Measurements from ENCODE around the gene KAZN.

The KAZN gene

GRCh38 chr1:15113146-15113545 lies 514.7 kb downstream of the KAZN start:
- ATAC-seq, result no peak
- TF ChIP-seq TSHZ2 (CRISPR knock-in tag; IDR thresholded peaks at IDR 0.05), result no peak
- TF ChIP-seq ARNTL (CRISPR knock-in tag; IDR thresholded peaks at IDR 0.05; ENCODE audit: borderline replicate concordance, low read depth), result no peak
- no peak for TF ChIP-seq ZFP30 (CRISPR knock-in tag; IDR thresholded peaks at IDR 0.05)
- no peak for TF ChIP-seq BACH2 (CRISPR knock-in tag; IDR thresholded peaks at IDR 0.05; ENCODE audit: borderline replicate concordance)
- no peak for TF ChIP-seq POU6F1 (CRISPR knock-in tag; IDR thresholded peaks at IDR 0.05; ENCODE audit: borderline replicate concordance, low read depth)
- TF ChIP-seq ZNF565 (CRISPR knock-in tag; conservative IDR thresholded peaks at IDR 0.05; ENCODE audit: low read depth), result no peak
- no peak for TF ChIP-seq PATZ1 (CRISPR knock-in tag; IDR thresholded peaks at IDR 0.05; ENCODE audit: borderline replicate concordance)
- TF ChIP-seq OSR1 (CRISPR knock-in tag; IDR thresholded peaks at IDR 0.05), result no peak
- TF ChIP-seq ZNF8 (CRISPR knock-in tag; IDR thresholded peaks at IDR 0.05), result no peak
- no peak for TF ChIP-seq ESRRG (CRISPR knock-in tag; IDR thresholded peaks at IDR 0.05)
- no peak for TF ChIP-seq PPARA (CRISPR knock-in tag; IDR thresholded peaks at IDR 0.05; ENCODE audit: borderline replicate concordance)
- no peak for TF ChIP-seq ZNF70 (CRISPR knock-in tag; IDR thresholded peaks at IDR 0.05)
- TF ChIP-seq ISL1 (CRISPR knock-in tag; IDR thresholded peaks at IDR 0.05), result no peak
- no peak for TF ChIP-seq ZC3H10 (CRISPR knock-in tag; IDR thresholded peaks at IDR 0.05)
- no peak for TF ChIP-seq GLIS3 (CRISPR knock-in tag; IDR thresholded peaks at IDR 0.05)
- TF ChIP-seq SNAI2 (CRISPR knock-in tag; IDR thresholded peaks at IDR 0.05), result no peak
- TF ChIP-seq ZFP3 (CRISPR knock-in tag; IDR thresholded peaks at IDR 0.05), result no peak
- TF ChIP-seq CSDC2 (CRISPR knock-in tag; IDR thresholded peaks at IDR 0.05), result no peak

- no peak for ATAC-seq
- TF ChIP-seq CSDC2 (CRISPR knock-in tag; IDR thresholded peaks at IDR 0.05) (no peak), RARB (CRISPR knock-in tag; IDR thresholded peaks at IDR 0.05) (no peak), ZNF8 (CRISPR knock-in tag; IDR thresholded peaks at IDR 0.05) (no peak), ISL1 (CRISPR knock-in tag; IDR thresholded peaks at IDR 0.05) (no peak), SNAI2 (CRISPR knock-in tag; IDR thresholded peaks at IDR 0.05) (no peak), ZFP30 (CRISPR knock-in tag; IDR thresholded peaks at IDR 0.05) (no peak), OSR1 (CRISPR knock-in tag; IDR thresholded peaks at IDR 0.05) (no peak), TOX (CRISPR knock-in tag; IDR thresholded peaks at IDR 0.05; ENCODE audit: borderline replicate concordance) (no peak), ZFP3 (CRISPR knock-in tag; IDR thresholded peaks at IDR 0.05) (no peak), ESRRG (CRISPR knock-in tag; IDR thresholded peaks at IDR 0.05) (no peak), CSRNP3 (CRISPR knock-in tag; IDR thresholded peaks at IDR 0.05) (no peak), ZNF565 (CRISPR knock-in tag; conservative IDR thresholded peaks at IDR 0.05; ENCODE audit: low read depth) (no peak), POU6F1 (CRISPR knock-in tag; IDR thresholded peaks at IDR 0.05; ENCODE audit: borderline replicate concordance, low read depth) (no peak), ZC3H10 (CRISPR knock-in tag; IDR thresholded peaks at IDR 0.05) (no peak), PATZ1 (CRISPR knock-in tag; IDR thresholded peaks at IDR 0.05; ENCODE audit: borderline replicate concordance) (no peak), BACH2 (CRISPR knock-in tag; IDR thresholded peaks at IDR 0.05; ENCODE audit: borderline replicate concordance) (no peak), PPARA (CRISPR knock-in tag; IDR thresholded peaks at IDR 0.05; ENCODE audit: borderline replicate concordance) (no peak), ARNTL (CRISPR knock-in tag; IDR thresholded peaks at IDR 0.05; ENCODE audit: borderline replicate concordance, low read depth) (no peak)
Observed at GRCh38 chr1:15114884-15115283, 516.4 kb downstream of the KAZN start.
